Transverse colon (tissue), 4 donors: ENCODE data around the gene DCTPP1. TPM values are rescaled to one million over a fixed set of nuclear protein-coding genes. Genes with fewer than 3 reads are reported as not detected.
A peak's percentile ranks its signal among the peaks of the same experiment; 100 is the strongest.

ENCODE experiments used
- DNase-seq: peaks from one replicate; pipeline ENCODE4 v3.0.0-alpha.2; 2019
- H3K27ac ChIP-seq, 4 donors: fragments of 200-600 bp; sonication (generic); 2 replicates each; pipeline ENCODE4 v1.5.1; 2016 to 2018; ENCODE audit warnings: inconsistent platforms in 4 of 4
- H3K27me3 ChIP-seq: fragments of 200-600 bp; sonication (generic); 2 replicates; pipeline ENCODE4 v1.5.1; 2017; ENCODE audit warnings: inconsistent platforms
- H3K36me3 ChIP-seq, 4 donors: fragments of 200-600 bp; sonication (generic); 2 replicates each; pipeline ENCODE4 v1.5.1; 2017 to 2019; ENCODE audit warnings: inconsistent platforms in 4 of 4
- H3K4me1 ChIP-seq, 4 donors: fragments of 200-600 bp; sonication (generic); 2 replicates each; pipeline ENCODE4 v1.5.1; 2017 to 2020; ENCODE audit warnings: inconsistent platforms in 4 of 4
- H3K4me3 ChIP-seq, 4 donors: fragments of 200-600 bp; sonication (generic); 1 replicate in 1 of 4; 2 replicates in 3 of 4; pipeline versions ENCODE4 v1.5.1 to v1.6.1; 2017 to 2019; ENCODE audit warnings: inconsistent platforms in 4 of 4
- H3K9me3 ChIP-seq, 2 donors: fragments of 200-600 bp; sonication (generic); 2 replicates each; pipeline ENCODE4 v1.5.1; 2017 to 2019; ENCODE audit warnings: inconsistent platforms in 2 of 2
- EP300 ChIP-seq: sonication (generic); formaldehyde crosslinking; IDR thresholded peaks from one replicate; pipeline ENCODE4 v1.6.1; 2017; ENCODE audit warnings: antibody characterized with exemption, low read depth
- POLR2A ChIP-seq: fragments of 450-650 bp; IDR thresholded peaks from one replicate; pipeline ENCODE4 v1.6.1; 2016; ENCODE audit warnings: antibody characterized with exemption, mild to moderate bottlenecking, moderate library complexity
- POLR2AphosphoS5 ChIP-seq, 3 donors: sonication (generic); formaldehyde crosslinking; IDR thresholded peaks; one replicate each; pipeline ENCODE4 v1.6.1; 2016; ENCODE audit warnings: antibody characterized with exemption in 3 of 3
- WGBS, 2 donors: methylation state at CpG; one replicate each; pipeline ENCODE4 v1.1.5; 2018; ENCODE audit warnings: low coverage in 1 of 2; 5-methylcytosine and 5-hydroxymethylcytosine counted together
- in situ Hi-C, 4 donors: fragments of 200-750 bp; cut with MboI; loops; one replicate each; pipeline versions ENCODE4 v1.15.0 to v1.15.1; 2017; ENCODE audit warnings: low sequenced_read_pairs in 3 of 4, low pct_ligation_motif_present in 1 of 4, low pct_unique_long_range_greater_than_20kb in 1 of 4
- intact Hi-C: fragments of 100-400 bp; cut with DNase I; formaldehyde crosslinking; loops from one replicate; pipeline ENCODE4 v1.15.1; 2023; ENCODE audit warnings: low total_unique reads
- total RNA-seq, 4 donors: library from RNA; depleted of rRNA; stranded (reverse); fragments of >200 nt; gene quantifications; one replicate each; pipeline ENCODE4 v1.1.0, GENCODE V29; 2016
- TF ChIP-seq, protein P1 (sequence below), 5 experiments: fragments of 200-600 bp in 3 of 5; fragments of 450-650 bp in 2 of 5; sonication (generic) in 3 of 5; IDR thresholded peaks; 1 replicate in 2 of 5; 2 replicates in 3 of 5; pipeline ENCODE4 v1.5.1; 2016 to 2017; ENCODE audit warnings: antibody characterized with exemption in 5 of 5, inconsistent platforms in 3 of 5, mild to moderate bottlenecking in 2 of 5, moderate library complexity in 1 of 5

DCTPP1 gene
- total RNA-seq, 4 donors from 2014 or later, result 35.2 to 74.1 (median 50.0) TPM

GRCh38 chr16:30421010-30421409 lies 8.8 kb downstream of the DCTPP1 start:
- in situ Hi-C loops, result loop anchor here (25.0 kb wide), 2 partner anchors 309 to 334 kb away; partner anchors contain the start of genes GDPD3 (in 2 of the 4), MAPK3 (in 2 of the 4), PPP4C (in 2 of the 4) and TBX6 (in 2 of the 4)
- no peak overlapping the region for H3K27ac ChIP-seq
- intact Hi-C loops, result no loop called here
- H3K4me1 ChIP-seq, result peaks cover 3 to 15% (median 12%) of the 10 kb centered on the region in 4 donors
- TF ChIP-seq, protein P1, sequence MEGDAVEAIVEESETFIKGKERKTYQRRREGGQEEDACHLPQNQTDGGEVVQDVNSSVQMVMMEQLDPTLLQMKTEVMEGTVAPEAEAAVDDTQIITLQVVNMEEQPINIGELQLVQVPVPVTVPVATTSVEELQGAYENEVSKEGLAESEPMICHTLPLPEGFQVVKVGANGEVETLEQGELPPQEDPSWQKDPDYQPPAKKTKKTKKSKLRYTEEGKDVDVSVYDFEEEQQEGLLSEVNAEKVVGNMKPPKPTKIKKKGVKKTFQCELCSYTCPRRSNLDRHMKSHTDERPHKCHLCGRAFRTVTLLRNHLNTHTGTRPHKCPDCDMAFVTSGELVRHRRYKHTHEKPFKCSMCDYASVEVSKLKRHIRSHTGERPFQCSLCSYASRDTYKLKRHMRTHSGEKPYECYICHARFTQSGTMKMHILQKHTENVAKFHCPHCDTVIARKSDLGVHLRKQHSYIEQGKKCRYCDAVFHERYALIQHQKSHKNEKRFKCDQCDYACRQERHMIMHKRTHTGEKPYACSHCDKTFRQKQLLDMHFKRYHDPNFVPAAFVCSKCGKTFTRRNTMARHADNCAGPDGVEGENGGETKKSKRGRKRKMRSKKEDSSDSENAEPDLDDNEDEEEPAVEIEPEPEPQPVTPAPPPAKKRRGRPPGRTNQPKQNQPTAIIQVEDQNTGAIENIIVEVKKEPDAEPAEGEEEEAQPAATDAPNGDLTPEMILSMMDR (IDR thresholded peaks at IDR 0.05), result no peak
- TF ChIP-seq POLR2A (no peak), POLR2AphosphoS5 (IDR thresholded peaks at IDR 0.05) (no peak), EP300 (no peak)
- no peak overlapping the region for H3K4me3 ChIP-seq
- WGBS, 2 donors, result 60 to 69% methylated on average over 4 to 5 of the region's 5 CpGs
- DNase-seq, result no peak
- H3K9me3 ChIP-seq, result no peaks in the 10 kb centered on the region
- no peaks in the 10 kb centered on the region for H3K27me3 ChIP-seq
- H3K36me3 ChIP-seq, result peaks cover 0 to 22% (median 10%) of the 10 kb centered on the region in 4 donors

GRCh38 chr16:30418350-30419181 lies 11.3 kb downstream of the DCTPP1 start:
- no peak for TF ChIP-seq EP300
- TF ChIP-seq, protein P1 (IDR thresholded peaks at IDR 0.05), result peak in 1 of 5 experiments; percentile 0
- in situ Hi-C loops (loop anchor here (25.0 kb wide), 2 partner anchors 306 to 331 kb away; partner anchors contain the start of genes GDPD3 (in 2 of the 4), MAPK3 (in 2 of the 4), PPP4C (in 2 of the 4) and TBX6 (in 2 of the 4)), intact Hi-C loops (no loop called here)
- peaks cover 0 to 18% (median 6%) of the 10 kb centered on the region in 4 donors for H3K36me3 ChIP-seq
- peak; percentile 50 for DNase-seq
- H3K9me3 ChIP-seq, result no peaks in the 10 kb centered on the region
- H3K4me3 ChIP-seq, result peak overlapping the region; percentile 1 to 67 (median 54)
- H3K4me1 ChIP-seq, result peaks cover 3 to 15% (median 12%) of the 10 kb centered on the region in 4 donors
- no peaks in the 10 kb centered on the region for H3K27me3 ChIP-seq
- WGBS, 2 donors, result 51 to 60% methylated on average over 5 to 31 of the region's 31 CpGs
- peak overlapping the region; percentile 87 to 89 (median 88) for H3K27ac ChIP-seq

GRCh38 chr16:30417529-30418349 lies 12.1 kb downstream of the DCTPP1 start:
- DNase-seq, result peak; percentile 90
- Histone ChIP-seq H3K9me3 (no peaks in the 10 kb centered on the region), H3K27ac (peak overlapping the region; percentile 87 to 89 (median 88)), H3K4me1 (peaks cover 3 to 15% (median 12%) of the 10 kb centered on the region in 4 donors), H3K36me3 (peaks cover 0 to 10% (median 2%) of the 10 kb centered on the region in 4 donors), H3K27me3 (no peaks in the 10 kb centered on the region), H3K4me3 (peak overlapping the region; percentile 44 to 67 (median 54))
- intact Hi-C loops (no loop called here), in situ Hi-C loops (loop anchor here (25.0 kb wide), 2 partner anchors 305 to 330 kb away; partner anchors contain the start of genes GDPD3 (in 2 of the 4), MAPK3 (in 2 of the 4), PPP4C (in 2 of the 4) and TBX6 (in 2 of the 4))
- WGBS, 2 donors, result 0% methylated on average over 104 of the region's 140 CpGs; no CpG with 5 or more reads in 1 of the 2 donors
- TF ChIP-seq POLR2AphosphoS5 (IDR thresholded peaks at IDR 0.05) (peak; percentile 44 to 92 (median 88)), POLR2A (peak; percentile 65), EP300 (no peak)
- TF ChIP-seq, protein P1 (IDR thresholded peaks at IDR 0.05), result peak in 4 of 5 experiments; percentile 9 to 44 (median 16)
